HG02798 (cell line): ENCODE results near the gene CDHR2.

Experiments
- ATAC-seq: cut with Tn5 transposase; IDR thresholded peaks from one replicate; pipeline ENCODE4 v1.9.1; 2021; ENCODE audit warnings: mild to moderate bottlenecking; ENCODE audit not compliant: unreplicated experiment, poor library complexity

Gene CDHR2

GRCh38 chr5:176616511-176616910 is 67.4 kb downstream of the CDHR2 start:
- no peak for ATAC-seq

GRCh38 chr5:176618783-176619182 is 69.6 kb downstream of the CDHR2 start:
- no peak for ATAC-seq

GRCh38 chr5:176619203-176619568 is 70.0 kb downstream of the CDHR2 start:
- ATAC-seq: peak; percentile 69

- no peak for ATAC-seq
Observed at GRCh38 chr5:176619569-176620332, 70.6 kb downstream of the CDHR2 start.

GRCh38 chr5:176620333-176620981 is 71.3 kb downstream of the CDHR2 start:
- no peak for ATAC-seq

GRCh38 chr5:176621661-176622079 is 72.5 kb downstream of the CDHR2 start:
- no peak for ATAC-seq

- no peak for ATAC-seq
Observed at GRCh38 chr5:176624142-176624541, 75.0 kb downstream of the CDHR2 start.

GRCh38 chr5:176624938-176625337 is 75.8 kb downstream of the CDHR2 start:
- no peak for ATAC-seq

- no peak for ATAC-seq
Observed at GRCh38 chr5:176625512-176625911, 76.4 kb downstream of the CDHR2 start.

DNA sequence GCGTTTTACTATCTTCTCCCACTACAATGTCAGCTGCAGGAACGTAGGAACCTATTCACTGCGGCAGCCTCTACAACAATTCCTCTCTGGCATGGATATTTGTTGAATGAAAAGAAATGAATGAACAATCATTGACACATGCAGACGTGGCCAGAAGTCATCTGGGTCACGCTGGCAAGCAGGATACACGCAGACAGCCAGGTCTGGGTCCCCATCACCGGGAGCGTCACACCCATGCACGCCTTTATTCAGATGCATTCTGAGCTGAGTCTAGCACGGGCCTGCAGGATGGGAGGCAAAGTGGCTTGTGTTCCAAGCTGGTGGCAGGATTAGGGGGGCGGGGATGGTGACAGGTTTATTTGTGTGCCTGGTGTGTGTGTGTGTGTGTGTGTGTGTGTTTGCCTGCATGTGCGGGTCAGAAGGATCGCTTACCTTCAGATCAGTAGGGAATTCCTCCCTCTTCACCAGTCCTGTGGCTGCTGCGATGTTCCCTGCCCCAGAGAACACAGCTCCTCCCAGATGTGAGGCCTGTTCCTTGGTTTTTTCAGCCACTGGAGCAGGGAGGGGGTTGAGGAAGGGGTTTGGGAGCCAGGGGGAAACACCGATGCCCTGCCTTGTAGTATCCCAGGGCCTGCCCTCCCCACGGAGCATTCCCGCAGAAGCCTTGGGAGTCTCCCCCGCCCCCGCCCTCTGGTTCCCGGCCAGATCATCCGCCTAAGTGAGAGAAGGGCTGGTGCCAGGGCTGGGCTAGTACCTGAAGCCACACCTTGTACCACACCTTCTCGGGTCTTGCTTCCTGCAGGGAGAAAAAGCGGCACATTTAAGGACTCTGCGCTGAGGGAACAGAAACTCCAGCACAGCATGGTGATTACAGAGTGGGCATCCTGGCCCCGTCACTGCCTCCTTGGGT is 77.1 kb downstream of the CDHR2 start:
- no peak for ATAC-seq

- no peak for ATAC-seq
Observed at GRCh38 chr5:176626876-176627236, 77.7 kb downstream of the CDHR2 start.

- no peak for ATAC-seq
Observed at GRCh38 chr5:176627582-176627981, 78.4 kb downstream of the CDHR2 start.

DNA sequence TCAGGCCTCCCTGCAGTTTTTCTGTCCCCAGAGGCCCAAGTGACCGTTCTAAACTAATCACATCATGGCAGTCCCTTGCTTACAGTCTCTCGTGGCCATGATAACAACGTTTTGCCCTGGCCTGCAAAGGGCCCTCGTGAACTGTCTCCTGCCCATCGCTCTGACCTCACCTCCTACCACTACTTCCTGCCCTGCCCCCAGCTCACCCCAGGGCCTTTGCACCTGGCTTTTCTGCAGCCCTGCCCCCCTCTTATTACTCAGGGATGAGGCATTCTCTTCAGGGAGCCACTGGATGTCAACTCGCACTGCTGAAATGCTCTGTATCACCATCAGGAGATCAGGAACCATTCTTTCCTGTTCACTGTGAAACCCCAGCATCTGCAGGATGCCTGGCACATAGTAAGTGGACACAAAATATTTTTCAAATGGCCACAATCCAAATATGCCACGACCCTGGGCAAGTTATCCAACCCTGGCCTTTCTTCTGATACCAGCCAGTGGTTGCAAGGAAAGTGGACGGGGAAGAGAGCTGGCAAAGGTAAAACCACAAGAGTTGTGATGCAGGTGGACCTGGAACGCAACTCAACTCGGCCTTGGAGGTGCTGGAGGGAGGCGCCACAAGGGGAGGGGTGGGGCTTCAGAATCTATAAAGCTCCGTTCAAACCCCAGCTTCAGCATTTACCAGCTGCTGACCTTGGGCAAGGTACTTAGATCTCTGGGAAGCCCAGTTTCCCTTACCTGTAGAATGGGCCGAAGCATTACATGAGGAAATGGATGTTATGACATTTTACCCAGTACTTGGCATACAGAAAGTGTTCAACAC is 79.5 kb downstream of the CDHR2 start:
- no peak for ATAC-seq

DNA sequence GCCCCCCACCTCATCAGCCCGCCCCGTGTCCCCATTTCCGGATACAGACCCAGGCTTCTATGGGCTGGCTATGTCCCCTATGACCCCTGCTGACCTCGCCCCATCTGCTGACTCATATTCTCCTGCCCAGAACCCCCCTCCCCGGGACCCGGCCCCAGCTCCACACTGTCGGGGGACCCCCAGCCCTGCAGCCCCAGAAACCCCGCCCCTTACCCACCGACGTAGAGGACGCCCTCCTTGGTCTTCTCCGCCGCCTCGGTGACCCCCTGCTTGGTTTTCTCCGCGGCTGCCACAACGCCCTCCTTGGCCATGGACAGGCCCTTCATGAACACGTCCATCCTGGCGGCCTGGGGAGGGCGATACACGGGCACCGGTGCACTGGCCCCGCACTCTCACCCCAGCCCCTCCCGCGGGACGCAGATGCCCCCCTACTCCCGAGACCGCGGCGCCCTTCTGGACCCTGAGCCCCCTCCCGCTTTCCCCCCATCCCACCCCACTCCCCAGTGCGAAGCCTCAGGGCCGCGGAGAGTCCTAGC is 80.2 kb downstream of the CDHR2 start:
- ATAC-seq: no peak

- peak; percentile 59 for ATAC-seq
Observed at GRCh38 chr5:176629853-176630680, 80.9 kb downstream of the CDHR2 start, which contains the start of the genes EIF4E1B and SNCB. Gene EIF4E1B, plus strand, starts transcription at chr5:176630675. Its CDS starts 12,113 bp downstream, at chr5:176642788. Gene SNCB, minus strand, starts transcription at chr5:176630534. Its CDS starts 880 bp downstream, at chr5:176629654.

DNA sequence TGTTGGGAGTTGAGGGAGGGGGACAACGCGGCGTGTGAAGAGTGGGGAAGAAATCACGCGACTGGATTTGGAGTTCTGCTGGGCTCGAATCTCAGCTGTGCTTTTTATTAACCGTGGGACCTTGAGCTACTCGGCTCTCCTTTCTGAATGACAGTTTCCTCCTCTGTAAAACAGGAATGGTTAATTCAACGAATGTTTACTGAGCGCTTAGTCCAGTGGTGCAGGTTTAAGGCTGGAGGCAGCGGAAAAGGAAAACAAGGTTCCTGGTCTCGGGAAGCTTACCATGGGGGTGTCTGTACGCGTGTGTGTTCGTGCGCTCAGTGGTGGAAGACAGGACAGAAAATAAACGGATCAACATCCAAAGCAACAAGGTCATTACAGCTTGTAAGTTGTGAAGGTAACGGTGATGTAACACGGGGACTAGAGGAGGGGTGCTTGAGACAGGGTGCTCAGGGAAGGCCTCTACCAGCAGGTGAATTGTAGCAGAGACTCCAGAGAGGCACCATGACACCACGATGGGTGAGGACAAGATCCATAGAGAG is 81.6 kb downstream of the CDHR2 start:
- ATAC-seq: no peak

- ATAC-seq: no peak
Observed at GRCh38 chr5:176631383-176632200, 82.5 kb downstream of the CDHR2 start.

GRCh38 chr5:176632745-176633144 is 83.6 kb downstream of the CDHR2 start:
- ATAC-seq: no peak
